T-helper 17 cell (primary cell): ENCODE data around the gene EFHD2. TPM values are rescaled to one million over a fixed set of nuclear protein-coding genes. Genes with fewer than 3 reads are reported as not detected.
"Not testable (repeated sequence)": the region's sequence is repeated elsewhere in the genome, so short reads cannot be mapped to it uniquely, and the experiment has no call there.

Experiments
- ATAC-seq: fragments of 150-1000 bp; cut with Tn5 transposase; 2 replicates; pipeline ENCODE4 v1.10.0; 2021; ENCODE audit warnings: mild to moderate bottlenecking, moderate library complexity
- DNase-seq, 3 donors: peaks; one replicate each; pipeline versions ENCODE4 v3.0.0 to v3.0.0-alpha.2; 2020 to 2021
- H3K9me3 ChIP-seq: one replicate; pipeline ENCODE4 v1.7.0; 2013; ENCODE audit warnings: low read length, mild to moderate bottlenecking; ENCODE audit not compliant: control insufficient read depth, poor library complexity, severe bottlenecking
- H3K27ac Mint-ChIP-seq: one replicate; pipeline ENCODE4 v1.8.0; 2022; ENCODE audit warnings: mild to moderate bottlenecking, moderate library complexity, mixed read lengths
- H3K27me3 Mint-ChIP-seq: one replicate; pipeline ENCODE4 v1.8.0; 2022; ENCODE audit warnings: mixed read lengths
- H3K36me3 Mint-ChIP-seq: one replicate; pipeline ENCODE4 v1.8.0; 2022; ENCODE audit warnings: low read depth, mixed read lengths
- H3K4me1 Mint-ChIP-seq: one replicate; pipeline ENCODE4 v1.8.0; 2022; ENCODE audit warnings: mild to moderate bottlenecking, mixed read lengths
- H3K4me3 Mint-ChIP-seq: one replicate; pipeline ENCODE4 v1.8.0; 2022; ENCODE audit warnings: mild to moderate bottlenecking, moderate library complexity, mixed read lengths
- total RNA-seq, 4 donors: library from RNA in 2 of 4; stranded (reverse) in 2 of 4; gene quantifications; one replicate each; pipeline ENCODE4 v1.2.3 and lab custom pipeline; 2022 to 2026

EFHD2 gene
- total RNA-seq, 2 donors from 2014 or later: 135 to 197 TPM

DNA sequence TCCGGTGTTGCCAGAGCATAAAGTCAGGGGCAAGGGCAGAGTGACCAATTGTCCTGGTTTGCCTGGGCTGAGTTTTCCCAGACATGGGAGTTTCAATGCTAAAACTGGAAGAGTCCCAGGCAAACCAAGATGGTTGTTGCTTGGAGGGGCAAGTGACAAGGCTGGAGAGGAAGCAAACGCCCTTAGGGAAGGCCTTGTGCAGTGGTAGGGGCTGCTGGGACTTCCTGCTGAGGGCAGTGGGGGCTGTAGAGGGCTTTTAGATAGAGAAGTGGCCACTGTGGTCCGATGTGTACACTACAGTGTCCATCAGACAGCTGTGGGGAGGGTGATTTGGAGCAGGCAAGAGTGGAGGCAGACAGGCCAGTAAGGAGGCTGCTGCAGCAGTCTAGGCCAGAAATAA, 39.9 kb downstream of the EFHD2 start:
- H3K4me1 Mint-ChIP-seq: peaks cover 6% of the 10 kb centered on the region
- no peaks in the 10 kb centered on the region for H3K36me3 Mint-ChIP-seq
- no peak overlapping the region for H3K4me3 Mint-ChIP-seq
- ATAC-seq (no peak), DNase-seq (no peak)
- H3K9me3 ChIP-seq: no peaks in the 10 kb centered on the region
- peaks cover 25% of the 10 kb centered on the region for H3K27me3 Mint-ChIP-seq
- no peak overlapping the region for H3K27ac Mint-ChIP-seq

DNA sequence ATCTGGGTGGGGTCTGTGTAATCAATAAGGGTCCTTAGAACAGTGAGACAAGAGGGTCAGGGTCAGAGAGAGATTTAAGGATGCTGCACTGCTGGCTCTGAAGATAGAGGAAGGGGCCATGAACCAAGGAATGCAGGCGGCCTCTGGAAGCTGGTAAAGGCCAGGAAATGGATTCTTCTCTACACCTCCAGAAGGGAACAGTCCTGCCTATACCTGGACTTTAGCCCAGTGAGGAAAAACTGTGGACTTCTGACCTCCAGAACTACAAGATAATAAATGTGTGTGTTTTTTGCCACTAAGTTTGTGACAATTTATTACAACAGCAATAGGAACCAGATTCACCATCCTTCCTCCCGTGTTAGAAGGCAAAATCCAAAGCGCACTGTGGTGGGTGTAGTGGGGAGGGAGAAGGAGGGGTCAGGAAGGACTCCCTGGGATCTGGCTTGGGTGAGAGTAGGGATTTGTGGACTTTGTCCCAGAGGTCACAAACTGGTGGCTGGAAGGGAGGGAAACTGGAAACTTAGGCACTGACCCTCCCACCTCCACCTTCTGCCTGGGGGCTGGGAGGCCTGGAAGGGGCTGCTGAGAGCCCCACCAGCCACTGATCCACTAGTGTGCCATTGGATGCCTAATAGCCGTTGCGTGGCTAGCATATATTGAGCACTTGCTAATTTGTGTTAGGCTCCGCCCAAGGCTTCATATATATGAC, 41.5 kb downstream of the EFHD2 start:
- H3K27ac Mint-ChIP-seq: no peak overlapping the region
- H3K27me3 Mint-ChIP-seq: peaks cover 30% of the 10 kb centered on the region
- no peak overlapping the region for H3K4me3 Mint-ChIP-seq
- H3K4me1 Mint-ChIP-seq: no peaks in the 10 kb centered on the region
- DNase-seq (no peak), ATAC-seq (no peak)
- no peaks in the 10 kb centered on the region for H3K36me3 Mint-ChIP-seq
- H3K9me3 ChIP-seq: no peaks in the 10 kb centered on the region

DNA sequence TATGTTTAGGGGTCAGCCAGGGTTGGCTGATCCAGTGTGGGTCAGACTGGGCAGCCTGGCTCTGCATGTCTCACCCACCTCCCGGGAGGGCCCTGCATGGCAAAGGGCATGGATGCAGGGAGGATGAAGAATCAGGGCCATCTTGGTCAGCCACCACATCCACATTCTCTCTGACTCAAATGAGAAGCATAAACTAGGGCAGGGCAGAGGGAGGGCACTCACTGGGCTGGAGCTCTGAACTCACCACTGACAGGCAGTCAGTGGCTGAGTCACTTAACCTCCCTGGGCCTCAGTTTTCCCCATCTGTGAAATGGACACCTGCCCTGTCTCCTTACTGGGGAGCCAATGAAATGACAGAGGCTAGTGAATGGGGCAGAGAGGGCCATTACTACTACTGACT, 42.5 kb downstream of the EFHD2 start:
- H3K4me3 Mint-ChIP-seq: no peak overlapping the region
- no peak for DNase-seq
- no peaks in the 10 kb centered on the region for H3K9me3 ChIP-seq
- H3K27ac Mint-ChIP-seq: no peak overlapping the region
- no peaks in the 10 kb centered on the region for H3K36me3 Mint-ChIP-seq
- no peaks in the 10 kb centered on the region for H3K4me1 Mint-ChIP-seq
- no peak for ATAC-seq
- peaks cover 34% of the 10 kb centered on the region for H3K27me3 Mint-ChIP-seq

DNA sequence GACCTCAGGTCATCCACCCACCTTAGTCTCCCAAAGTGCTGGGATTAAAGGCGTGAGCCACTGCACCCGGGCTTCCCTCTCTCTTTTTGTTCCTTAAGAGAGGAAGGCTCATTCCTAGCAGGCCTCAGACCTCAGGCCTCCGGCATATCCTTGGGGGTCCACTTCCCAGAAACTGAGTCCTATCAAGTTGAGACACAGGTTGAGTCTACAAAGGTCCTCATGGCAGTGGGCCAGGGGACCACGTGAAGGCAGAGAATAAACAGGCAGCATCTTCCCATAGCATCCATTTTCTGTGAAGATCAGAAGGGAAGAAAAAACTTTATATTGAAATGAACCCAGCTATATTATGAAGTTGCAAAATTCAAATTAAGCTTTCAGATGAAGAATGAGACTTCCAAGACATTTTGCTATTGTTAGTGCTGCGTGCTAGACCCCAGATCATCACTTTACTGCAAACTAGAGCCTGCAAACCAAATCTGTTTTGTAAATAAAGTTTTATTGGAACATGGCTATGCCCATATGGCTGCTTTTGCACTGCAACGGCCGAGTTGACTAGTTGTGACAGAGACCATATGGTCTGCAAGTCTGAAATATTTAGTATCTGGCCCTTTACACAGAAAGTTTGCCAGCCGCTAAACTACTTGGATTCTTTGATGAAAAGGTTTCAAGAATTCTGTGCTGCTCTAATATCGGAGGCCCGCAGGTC, 43.3 kb downstream of the EFHD2 start:
- DNase-seq (no peak), ATAC-seq (no peak)
- Mint-ChIP-seq H3K27ac (no peak overlapping the region), H3K36me3 (no peaks in the 10 kb centered on the region), H3K4me1 (no peaks in the 10 kb centered on the region), H3K27me3 (peaks cover 31% of the 10 kb centered on the region), H3K4me3 (no peak overlapping the region)
- H3K9me3 ChIP-seq: no peaks in the 10 kb centered on the region

DNA sequence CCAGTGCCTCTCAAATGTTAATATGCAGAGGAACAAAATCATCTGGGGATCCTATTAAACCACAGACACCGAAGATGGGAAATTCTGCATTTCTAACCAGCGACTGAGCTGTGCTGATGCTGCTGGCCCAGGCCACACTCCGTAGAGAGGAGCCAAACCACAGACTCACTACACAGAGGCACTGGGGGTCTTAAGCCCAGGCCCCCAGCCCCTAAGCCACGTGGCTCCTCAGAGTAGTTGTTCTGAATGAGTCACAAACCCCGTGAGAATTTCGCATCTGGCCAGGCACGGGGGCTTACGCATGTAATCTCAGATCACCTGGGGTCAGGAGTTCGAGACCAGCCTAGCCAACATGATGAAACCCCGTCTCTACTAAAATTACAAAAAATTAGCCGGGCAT, 44.0 kb downstream of the EFHD2 start:
- H3K36me3 Mint-ChIP-seq: no peaks in the 10 kb centered on the region
- DNase-seq (no peak), ATAC-seq (no peak)
- no peak overlapping the region for H3K4me3 Mint-ChIP-seq
- no peak overlapping the region for H3K27ac Mint-ChIP-seq
- no peaks in the 10 kb centered on the region for H3K9me3 ChIP-seq
- H3K4me1 Mint-ChIP-seq: no peaks in the 10 kb centered on the region
- peaks cover 36% of the 10 kb centered on the region for H3K27me3 Mint-ChIP-seq

DNA sequence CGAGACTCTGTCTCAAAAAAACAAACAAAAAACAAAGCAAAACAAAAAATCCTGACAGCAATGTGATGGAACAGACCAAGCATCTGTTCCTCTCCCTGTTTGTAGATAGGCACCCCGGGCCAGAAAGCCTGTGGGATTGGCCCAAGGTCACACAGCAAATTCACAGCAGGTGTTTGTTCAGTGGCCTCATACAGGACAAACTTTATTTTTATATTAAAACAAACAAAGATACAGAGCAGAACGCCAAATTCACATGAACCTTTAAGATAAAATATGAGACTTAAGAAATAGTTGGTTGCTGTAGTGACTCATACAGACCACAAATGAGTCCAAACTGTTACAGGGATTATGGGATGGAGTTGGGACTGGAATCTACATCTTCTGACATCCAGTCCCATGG, 44.6 kb downstream of the EFHD2 start:
- H3K27ac Mint-ChIP-seq: no peak overlapping the region
- H3K36me3 Mint-ChIP-seq: no peaks in the 10 kb centered on the region
- no peak overlapping the region for H3K4me3 Mint-ChIP-seq
- no peaks in the 10 kb centered on the region for H3K4me1 Mint-ChIP-seq
- no peak for DNase-seq
- no peak for ATAC-seq
- H3K9me3 ChIP-seq: no peaks in the 10 kb centered on the region
- peaks cover 34% of the 10 kb centered on the region for H3K27me3 Mint-ChIP-seq

DNA sequence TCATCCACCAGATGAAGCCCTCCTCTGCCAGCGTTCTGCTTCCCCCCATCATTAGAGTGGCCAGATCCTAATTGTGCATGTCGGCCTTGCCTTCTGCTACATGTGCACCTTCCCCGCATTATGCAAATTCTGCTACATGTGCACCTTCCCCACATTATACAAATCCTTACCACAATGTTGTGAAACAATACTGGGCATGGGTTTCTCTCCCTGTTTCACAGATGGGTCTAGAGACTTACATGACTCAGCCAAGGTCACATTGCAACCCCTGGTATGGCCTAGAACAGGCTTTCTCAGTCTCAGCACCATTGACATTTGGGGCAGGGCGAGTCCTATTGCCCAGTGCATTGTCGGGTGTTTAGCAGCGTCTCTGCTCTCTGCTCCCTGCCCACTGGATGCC, 45.8 kb downstream of the EFHD2 start:
- no peak for ATAC-seq
- no peaks in the 10 kb centered on the region for H3K4me1 Mint-ChIP-seq

DNA sequence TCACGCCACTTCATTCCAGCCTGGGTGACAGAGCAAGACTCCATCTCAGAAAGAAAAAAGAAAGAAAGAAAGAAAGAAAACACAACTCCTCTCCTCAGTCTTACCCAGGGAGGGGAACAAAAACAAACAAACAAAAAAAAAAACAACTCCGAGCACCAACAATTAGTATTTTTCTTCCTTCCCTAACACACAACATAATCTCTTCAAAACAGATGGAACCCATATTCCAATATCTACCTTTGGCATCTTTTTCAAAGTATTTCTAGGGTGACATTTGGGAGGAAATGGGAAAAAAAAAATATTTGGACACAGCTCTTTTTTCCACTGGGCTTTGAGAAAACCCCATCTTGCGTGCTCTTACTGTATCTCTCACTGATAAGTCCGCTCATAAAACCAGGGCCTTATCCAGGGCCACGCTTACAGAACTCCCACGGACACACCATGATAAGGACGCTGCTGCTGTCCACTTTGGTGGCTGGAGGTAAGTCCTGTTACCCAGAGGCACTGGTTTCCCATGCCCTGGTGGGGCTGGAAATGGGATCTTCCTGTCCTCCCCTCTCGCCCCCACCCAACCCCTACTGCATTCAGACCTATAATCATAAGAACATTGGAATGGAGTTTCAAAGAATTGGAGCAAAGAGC, 46.7 kb downstream of the EFHD2 start, which contains the start of gene CELA2A:
Gene CELA2A, plus strand, starts transcription at position 420 of the 642 bp plus-strand sequence. Its CDS starts 22 bp downstream, at position 442.
- ATAC-seq: no peak
- Mint-ChIP-seq H3K36me3 (no peaks in the 10 kb centered on the region), H3K4me1 (no peaks in the 10 kb centered on the region), H3K4me3 (no peak within 1 kb of the TSS), H3K27ac (no peak within 1 kb of the TSS), H3K27me3 (peaks cover 34% of the 10 kb centered on the region)
- no peak for DNase-seq
- no peaks in the 10 kb centered on the region for H3K9me3 ChIP-seq

More for the DNA sequence above, 45.8 kb downstream of the EFHD2 start:
- no peak for DNase-seq
- Mint-ChIP-seq H3K27me3 (peaks cover 31% of the 10 kb centered on the region), H3K36me3 (no peaks in the 10 kb centered on the region), H3K27ac (no peak overlapping the region), H3K4me3 (no peak overlapping the region)
- H3K9me3 ChIP-seq: no peaks in the 10 kb centered on the region

DNA sequence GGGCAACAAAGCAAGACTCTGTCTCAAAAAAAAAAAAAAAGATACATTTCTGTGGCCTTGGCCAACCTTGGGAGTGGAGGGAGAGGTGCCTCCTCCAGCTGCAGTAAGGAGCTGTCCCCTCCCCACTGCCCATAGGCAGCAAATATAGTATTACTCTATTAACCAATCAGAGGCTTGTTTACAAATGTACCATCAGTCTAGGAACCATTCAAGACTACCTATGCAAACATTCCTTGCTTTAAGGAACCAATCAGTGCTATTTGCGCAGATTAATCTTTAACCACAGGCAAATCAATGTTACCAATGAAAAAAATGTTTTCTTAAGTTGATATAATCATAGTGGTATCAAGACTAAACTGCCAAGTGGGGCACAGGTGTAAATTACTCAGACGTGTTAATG, 47.9 kb downstream of the EFHD2 start:
- no peak for DNase-seq
- Mint-ChIP-seq H3K27me3 (peaks cover 37% of the 10 kb centered on the region), H3K27ac (no peak overlapping the region), H3K4me3 (no peak overlapping the region), H3K4me1 (no peaks in the 10 kb centered on the region), H3K36me3 (no peaks in the 10 kb centered on the region)
- no peaks in the 10 kb centered on the region for H3K9me3 ChIP-seq
- no peak for ATAC-seq

DNA sequence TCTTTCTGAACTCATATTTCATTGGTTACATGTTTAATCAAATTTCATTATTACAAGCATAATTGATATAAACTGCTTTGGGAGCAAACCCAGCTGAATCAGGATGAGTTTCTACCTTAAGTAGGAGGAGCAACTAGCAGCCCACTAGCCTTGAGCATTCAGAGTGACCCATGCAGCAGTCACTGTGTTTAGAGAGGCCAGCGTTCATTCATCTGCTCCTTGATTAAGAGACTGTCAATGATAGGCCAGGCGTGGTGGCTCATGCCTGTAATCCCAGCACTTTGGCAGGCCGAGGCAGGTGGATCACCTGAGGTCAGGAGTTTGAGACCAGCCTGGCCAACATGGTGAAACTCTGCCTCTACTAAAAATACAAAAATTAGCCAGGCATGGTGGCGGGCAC, 48.7 kb downstream of the EFHD2 start:
- H3K36me3 Mint-ChIP-seq, ATAC-seq, H3K4me3 Mint-ChIP-seq, H3K27ac Mint-ChIP-seq, H3K9me3 ChIP-seq, H3K4me1 Mint-ChIP-seq, DNase-seq: not testable (repeated sequence)
- H3K27me3 Mint-ChIP-seq: peaks cover 37% of the 10 kb centered on the region

DNA sequence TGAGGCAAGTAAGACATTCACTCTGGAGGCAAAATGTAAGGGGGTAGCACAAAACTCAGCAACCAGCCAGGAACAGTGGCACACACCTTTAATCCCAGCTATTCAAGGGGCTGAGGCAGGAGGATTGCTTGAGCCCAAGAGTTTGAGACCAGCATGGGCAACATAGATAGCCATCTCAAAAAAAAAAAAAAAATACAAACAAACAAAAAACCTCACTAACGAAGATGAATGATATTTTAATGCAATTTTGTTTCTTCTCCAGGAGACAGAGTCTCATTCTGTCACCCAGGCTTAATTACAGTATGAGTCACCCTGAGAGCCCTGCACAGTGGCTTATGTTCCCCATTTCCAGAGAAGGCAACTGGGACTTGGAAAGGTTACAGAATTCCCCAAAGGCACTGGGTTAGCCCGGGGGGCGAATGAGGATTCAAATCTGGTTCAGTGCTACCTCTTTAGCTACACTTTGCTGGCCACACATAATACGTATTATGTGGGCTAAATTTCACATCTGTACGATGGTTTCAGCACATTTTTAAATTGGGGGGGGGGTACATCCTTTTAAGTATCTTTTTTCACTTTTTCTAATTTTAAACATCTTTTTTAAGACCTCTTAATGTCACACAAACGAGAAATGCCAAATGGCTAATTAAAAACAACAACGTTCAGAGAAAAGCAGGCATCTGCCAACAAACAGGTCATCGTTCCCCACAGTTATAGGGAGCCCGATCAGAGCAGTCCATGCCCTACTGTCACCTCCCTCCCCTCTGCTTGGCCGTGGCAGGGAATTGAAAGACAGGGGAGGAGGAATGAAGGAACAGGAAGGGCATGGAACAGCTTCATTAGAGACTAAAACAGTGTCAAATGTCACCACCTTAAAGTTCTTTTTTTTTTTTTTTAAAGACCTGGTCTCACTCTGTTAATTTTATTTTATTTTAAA, 50.4 kb downstream of the EFHD2 start:
- H3K4me3 Mint-ChIP-seq: no peak overlapping the region
- H3K27ac Mint-ChIP-seq: no peak overlapping the region
- DNase-seq: no peak
- H3K9me3 ChIP-seq: no peaks in the 10 kb centered on the region
- no peaks in the 10 kb centered on the region for H3K4me1 Mint-ChIP-seq
- H3K36me3 Mint-ChIP-seq: no peaks in the 10 kb centered on the region
- peaks cover 44% of the 10 kb centered on the region for H3K27me3 Mint-ChIP-seq
- no peak for ATAC-seq

DNA sequence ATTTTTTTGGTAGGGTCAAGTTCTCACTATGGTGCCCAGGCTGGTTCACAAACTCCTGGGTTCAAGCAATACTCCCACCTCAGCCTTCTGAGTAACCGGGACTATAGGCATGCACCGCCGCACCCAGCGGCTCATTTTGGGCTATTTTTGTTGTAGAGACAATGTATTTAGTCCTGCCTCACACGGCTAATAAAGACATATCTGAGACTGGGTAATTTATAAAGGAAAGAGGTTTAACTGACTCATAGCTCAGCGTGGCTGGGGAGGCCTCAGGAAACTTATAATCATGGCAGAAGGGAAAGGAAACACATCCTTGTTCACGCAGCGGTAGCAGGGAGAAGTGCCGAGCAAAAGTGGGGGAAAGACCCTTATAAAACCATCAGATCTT, 51.0 kb downstream of the EFHD2 start:
- DNase-seq: no peak
- peaks cover 39% of the 10 kb centered on the region for H3K27me3 Mint-ChIP-seq
- no peak overlapping the region for H3K27ac Mint-ChIP-seq
- no peaks in the 10 kb centered on the region for H3K4me1 Mint-ChIP-seq
- H3K9me3 ChIP-seq: no peaks in the 10 kb centered on the region
- ATAC-seq: no peak
- no peaks in the 10 kb centered on the region for H3K36me3 Mint-ChIP-seq
- no peak overlapping the region for H3K4me3 Mint-ChIP-seq
